ENCODE results near the gene FRMPD4.
"Not testable (repeated sequence)": the region's sequence is repeated elsewhere in the genome, so short reads cannot be mapped to it uniquely, and the experiment has no call there.

The FRMPD4 gene

DNA sequence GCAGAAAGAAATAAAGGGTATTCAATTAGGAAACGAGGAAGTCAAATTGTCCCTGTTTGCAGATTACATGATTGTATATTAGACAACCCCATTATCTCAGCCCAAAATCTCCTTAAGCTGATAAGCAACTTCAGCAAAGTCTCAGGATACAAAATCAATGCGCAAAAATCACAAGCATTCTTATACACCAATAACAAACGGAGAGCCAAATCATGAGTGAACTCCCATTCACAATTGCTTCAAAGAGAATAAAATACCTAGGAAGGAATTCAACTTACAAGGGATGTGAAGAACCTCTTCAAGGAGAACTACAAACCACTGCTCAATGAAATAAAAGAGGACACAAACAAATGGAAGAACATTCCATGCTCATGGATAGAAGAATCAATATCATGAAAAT lies 404.0 kb downstream of the FRMPD4 start:
- DNase-seq (ENCODE audit: low spot score), result not testable (repeated sequence)

DNA sequence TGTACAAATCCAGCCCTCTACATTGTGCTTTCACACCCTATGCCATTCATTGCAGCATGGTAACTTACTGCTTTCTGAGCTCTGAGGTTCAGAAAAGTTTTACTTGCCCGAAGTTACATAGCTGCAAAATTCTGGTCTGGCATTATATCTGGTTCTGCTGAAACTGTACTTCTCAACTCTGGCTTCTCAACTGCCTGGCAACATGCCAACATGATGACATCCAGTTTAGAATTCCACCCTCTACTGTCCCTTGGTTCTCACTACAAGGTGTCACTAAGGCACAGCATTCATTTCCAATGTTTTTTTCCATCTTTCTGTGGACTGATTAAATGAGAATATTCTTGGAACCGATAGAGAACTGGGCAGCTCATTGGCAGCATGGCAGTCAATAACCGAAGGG lies 410.1 kb downstream of the FRMPD4 start:
- no peak for DNase-seq (ENCODE audit: low spot score)

DNA sequence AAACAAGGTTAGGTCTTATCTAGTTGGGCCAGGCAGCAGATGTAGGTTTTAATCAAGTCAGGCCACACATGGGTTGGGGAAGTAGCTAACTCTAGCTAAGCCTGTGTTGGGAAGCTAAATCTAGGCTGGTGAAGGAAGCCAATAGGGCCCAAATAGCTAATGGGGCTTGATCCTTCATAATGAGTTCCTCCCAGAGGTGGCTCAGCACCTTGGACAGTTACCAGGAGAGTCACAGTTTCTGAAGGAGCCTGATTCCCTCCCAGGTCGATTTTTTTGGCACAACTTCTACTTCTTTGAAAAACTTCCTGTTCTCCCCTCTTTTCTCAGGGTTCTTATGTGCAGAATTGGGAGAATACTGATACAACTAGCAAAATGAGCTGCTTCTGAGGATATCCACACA lies 410.5 kb downstream of the FRMPD4 start:
- peak; percentile 1 for DNase-seq (ENCODE audit: low spot score)

DNA sequence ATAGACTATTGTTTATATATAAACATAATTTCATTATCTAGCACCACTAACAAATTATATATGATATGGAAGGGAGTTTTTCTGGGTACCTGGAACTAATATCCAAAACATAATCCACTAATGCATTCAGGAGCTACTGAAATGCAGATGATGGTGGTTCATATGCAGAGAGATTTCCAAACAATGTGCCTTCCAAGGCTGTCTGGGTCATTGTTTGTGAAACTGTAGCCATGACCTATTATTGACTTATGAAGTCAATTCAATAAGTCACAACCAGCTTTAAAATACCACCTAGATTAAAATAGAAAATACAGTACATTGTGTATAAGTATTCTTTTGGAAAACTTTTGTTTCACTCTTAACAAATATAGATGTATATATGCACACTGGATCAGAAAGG lies 415.9 kb downstream of the FRMPD4 start:
- DNase-seq (ENCODE audit: low spot score), result no peak

DNA sequence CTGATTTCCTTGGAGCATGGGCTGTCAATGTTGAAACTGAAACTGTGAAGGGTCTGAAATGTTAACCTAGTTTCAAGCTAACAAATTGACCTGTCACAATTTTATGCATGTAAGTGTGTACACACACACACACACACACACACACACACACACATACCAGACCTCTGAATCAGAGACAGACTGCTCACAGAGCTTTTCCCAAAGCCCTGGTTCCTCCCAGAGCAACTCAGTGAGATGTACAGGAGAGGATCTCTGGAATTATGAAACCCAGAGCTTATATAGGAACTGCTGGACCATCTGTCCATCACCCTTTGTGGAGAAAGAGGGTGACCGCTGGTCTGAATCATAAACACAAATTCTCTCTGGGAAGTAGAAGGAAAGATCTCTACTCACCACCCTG lies 424.8 kb downstream of the FRMPD4 start:
- no peak for DNase-seq (ENCODE audit: low spot score)

DNA sequence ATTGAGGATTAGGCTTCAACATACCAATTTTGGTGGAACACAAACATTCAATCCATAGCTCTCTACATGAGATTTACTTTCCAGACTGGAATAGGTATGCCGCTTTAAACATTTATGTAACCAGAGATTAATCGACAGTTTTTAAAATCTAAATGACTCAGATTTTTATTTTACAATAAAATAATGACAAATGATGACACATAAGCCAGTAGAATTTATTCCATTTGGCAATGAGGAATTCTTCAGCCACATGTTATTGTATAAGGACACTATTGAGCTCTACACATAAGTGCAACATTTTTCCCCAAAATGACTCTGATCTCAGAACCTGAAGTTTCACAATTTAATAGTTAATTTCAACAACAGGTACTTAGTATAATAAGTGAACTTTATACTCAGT lies 425.9 kb downstream of the FRMPD4 start:
- DNase-seq (ENCODE audit: low spot score), result no peak

DNA sequence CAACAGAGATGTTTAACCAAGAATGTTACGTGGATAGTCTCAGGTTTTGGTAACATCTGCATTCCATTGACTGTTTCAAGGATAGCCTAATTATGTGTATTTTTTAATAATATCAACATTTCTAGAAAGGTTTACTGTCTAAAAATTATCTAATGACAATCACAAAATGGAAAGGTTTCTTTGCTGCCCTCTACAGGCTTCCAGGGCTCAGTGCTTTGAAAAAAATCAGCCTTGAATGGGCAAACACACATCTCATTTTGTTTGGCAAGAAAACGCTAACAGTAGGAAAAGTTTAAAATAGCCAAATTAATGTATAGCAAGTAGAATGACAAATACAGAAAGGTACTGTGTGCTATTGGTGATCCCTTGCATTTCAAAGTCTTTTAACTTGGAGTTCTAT lies 429.6 kb downstream of the FRMPD4 start:
- no peak for DNase-seq (ENCODE audit: low spot score)

DNA sequence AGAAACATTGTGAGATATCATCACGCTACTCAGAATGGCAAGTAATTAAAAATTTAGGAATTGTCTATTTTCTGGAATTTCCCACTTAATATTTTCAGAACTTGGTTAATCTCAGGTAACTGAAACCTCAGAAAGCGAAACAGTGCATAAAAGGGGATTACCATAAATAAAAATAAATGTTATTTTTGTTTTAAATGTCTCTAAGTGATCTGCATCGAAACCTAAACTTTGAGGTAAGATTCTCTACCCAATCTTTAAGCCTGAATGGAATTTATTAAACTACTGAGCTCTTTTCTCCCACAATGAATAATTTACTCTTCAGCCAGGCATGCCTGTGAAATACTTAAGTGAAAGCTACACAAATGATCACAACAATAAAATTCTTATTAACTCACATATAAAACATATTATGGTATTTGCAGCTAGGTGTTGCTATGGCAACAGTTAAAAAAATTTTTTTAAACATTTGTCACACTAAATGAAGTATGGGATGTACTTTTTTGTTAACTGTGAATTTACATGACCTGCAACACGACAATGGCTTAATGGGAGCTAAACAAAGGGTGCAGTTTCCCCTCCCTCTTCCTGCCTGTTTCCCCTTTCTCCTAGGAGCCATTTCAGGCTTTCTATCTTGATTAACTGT lies 432.7 kb downstream of the FRMPD4 start:
- DNase-seq (ENCODE audit: low spot score), result no peak

DNA sequence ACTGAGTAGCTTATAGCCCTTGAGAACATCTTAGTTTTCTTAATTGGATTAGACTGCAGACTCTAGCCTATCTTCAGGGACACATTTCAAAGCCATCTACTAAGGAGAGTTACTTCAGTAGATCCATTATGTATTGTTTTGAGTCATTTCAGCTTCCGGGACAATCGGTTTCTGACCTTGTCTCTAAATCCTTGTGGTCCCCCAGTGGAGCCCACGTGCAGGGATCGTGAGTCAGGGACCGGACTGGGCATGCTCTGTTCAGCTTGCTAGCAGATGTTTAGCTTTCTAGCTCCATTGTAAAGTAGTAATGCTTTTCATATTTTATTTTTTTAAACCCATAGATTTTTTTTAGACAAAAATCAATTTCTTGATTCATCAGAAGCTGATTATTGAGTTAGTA lies 441.0 kb downstream of the FRMPD4 start:
- DNase-seq (ENCODE audit: low spot score), result no peak

DNA sequence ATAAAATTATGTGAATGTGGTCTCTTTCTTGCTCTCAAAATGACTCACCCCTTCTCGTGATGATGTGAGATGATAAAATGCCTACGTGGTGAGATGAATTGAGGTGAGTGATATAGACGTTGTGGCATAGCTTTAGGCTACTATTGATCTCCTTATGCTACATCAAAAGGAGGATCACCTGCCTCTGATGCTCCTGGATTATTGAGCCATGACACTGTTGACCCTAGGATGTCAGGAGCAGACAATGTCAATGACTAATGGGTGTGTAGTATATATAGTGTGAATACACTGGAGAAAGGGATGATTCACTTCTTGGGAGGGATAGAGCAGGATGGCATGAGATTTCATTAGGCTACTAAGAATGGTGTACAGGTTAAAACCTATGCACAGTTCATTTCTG lies 442.3 kb downstream of the FRMPD4 start:
- no peak for DNase-seq (ENCODE audit: low spot score)

DNA sequence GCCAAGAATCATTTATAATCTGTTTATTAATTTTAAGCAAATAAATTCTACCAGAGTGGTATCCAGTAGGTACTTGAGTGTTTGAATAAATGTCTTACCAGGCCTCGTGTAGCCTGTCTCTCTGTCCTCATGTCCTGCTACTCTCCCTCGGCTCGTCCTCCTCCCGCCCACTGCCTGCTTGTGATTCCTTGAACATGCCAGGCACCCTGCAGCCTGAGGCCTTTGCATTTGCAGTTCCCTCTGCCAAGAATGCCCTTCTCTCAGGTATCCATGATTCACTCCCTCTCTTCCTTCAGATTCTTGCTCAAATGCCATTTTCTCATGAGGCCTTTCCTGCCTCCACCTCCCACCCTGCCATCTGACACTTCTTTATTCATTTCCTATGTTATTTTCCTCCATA lies 443.3 kb downstream of the FRMPD4 start:
- DNase-seq (ENCODE audit: low spot score), result no peak

DNA sequence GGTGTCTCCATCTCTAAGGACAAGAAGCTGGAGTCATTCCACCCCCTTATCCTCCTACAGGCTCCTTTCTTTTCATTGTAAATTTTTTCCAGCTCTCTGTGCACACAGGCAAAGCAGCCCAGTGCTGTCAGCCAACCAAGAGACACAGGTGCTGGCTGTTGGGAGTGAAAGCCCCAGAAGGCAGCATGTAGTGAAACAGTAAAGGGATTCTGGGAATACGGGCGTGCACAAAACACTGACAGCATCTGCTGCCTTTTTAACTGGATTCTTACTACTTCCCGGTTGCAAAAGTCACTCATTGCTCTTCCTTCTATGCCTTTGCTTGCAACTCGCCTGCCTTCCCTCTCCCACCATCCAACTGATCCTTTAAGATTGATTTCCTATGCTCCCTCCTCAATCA lies 444.4 kb downstream of the FRMPD4 start:
- no peak for DNase-seq (ENCODE audit: low spot score)

DNA sequence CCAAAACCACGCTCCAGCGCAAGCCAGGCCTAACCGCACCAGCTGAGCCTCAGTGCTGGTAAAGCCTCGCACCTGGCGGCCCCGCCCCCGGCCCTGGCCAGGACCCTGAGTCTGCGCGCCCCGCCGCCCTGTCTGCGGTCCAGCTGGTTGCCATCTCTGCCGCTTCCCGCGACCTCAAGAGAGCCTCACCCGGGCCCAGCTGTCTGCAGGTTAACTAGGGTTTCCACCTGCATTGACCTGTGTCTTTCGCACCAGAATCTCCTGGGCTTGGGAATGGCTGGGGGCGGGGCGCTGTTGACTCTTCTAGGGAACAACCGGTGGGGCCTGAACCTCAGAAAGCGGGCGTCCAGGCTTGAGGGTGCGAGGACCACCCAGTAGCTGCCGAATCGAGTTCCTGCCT lies 445.3 kb downstream of the FRMPD4 start:
- DNase-seq (ENCODE audit: low spot score), result no peak

DNA sequence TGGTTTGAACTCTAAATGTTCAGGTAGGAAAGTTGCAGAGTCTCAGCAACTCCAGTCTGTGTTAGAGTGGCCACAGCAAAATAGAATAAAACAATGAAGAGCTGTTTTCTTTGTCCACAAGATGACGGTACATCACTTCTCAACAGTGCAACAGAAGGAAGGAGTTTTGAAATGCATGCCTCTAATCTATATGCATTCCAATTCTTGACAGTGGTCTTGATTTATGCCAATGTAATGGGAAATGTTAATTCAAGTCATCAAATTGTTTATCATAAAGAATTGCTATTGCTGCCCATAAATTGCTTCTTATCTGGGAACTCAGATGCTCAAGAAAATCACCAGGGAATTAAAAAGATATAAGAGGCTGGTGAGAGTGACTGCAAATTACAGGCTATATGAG lies 457.4 kb downstream of the FRMPD4 start:
- no peak for DNase-seq (ENCODE audit: low spot score)

DNA sequence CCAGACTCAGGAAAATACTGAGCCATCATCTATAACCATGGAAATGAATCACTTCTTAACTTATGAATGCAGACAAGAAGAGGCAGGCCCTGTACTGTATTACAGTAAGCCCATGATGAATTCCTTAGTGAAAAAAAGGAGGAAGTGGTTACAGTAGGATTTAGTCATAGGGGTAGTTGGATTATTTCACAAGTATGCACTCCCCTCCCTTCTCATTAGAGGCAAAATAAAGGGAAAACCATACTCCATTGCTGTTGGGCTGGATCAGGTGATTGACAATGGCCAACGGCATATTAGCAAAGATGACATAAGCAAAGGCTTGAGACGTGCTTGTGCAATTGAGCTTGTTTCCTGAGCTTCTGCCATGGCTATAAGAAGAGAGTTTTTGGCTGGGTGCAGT lies 471.8 kb downstream of the FRMPD4 start:
- no peak for DNase-seq (ENCODE audit: low spot score)

DNA sequence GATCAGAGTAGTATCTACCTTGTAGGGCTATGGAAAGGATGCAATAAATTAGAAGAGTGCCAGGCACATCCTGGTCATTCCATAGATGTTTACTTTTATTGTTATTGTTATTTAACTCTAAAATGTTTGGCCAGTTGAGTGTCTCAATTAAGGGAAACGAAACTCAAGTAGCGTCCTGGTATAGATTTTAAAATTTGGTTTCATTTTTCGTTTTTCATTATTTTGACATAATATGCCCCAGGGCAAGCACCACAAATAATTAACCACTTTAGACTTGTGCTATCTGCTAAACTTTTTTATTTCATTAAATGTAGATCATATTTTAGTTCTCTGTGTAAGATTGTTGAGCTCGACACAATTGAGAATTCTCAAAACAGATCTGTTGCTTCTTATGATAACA lies 473.2 kb downstream of the FRMPD4 start:
- DNase-seq (ENCODE audit: low spot score), result no peak

DNA sequence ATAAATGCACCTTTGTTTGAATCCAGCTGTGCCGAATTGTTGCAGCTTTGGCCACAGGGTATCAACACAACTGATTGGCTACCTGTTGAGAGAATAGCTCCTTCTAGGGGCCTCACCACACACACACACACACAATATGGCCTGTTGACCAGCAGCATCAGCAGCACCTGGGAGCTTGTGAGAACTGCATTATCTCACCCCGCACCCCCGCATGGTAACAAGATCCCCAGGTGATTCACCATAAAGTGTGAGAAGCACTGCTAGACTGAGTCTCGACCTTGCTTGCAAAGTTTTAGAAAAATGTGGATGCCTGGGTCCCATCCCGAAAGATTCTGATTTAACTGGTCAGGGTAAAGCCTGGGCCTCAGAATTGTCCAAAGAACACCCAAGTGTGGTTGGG lies 476.0 kb downstream of the FRMPD4 start:
- DNase-seq (ENCODE audit: low spot score), result no peak

DNA sequence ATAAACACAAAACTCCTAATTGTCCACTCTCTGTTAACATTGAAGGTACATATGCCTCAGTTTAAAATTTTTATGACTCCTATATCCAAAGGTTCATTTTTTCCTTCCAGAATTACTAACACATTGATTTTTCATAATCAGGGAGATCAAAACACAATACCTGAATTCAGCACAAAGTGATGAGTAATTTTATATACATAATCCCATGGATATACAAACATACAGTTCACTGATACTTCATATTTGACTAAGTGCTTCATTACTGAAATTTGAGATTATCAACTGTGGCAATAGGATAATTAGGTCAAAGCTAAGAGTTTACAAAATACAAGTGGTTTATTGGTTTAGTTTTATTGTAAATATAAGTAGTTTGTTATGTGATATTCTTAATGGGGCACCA lies 476.8 kb downstream of the FRMPD4 start:
- DNase-seq (ENCODE audit: low spot score), result no peak

DNA sequence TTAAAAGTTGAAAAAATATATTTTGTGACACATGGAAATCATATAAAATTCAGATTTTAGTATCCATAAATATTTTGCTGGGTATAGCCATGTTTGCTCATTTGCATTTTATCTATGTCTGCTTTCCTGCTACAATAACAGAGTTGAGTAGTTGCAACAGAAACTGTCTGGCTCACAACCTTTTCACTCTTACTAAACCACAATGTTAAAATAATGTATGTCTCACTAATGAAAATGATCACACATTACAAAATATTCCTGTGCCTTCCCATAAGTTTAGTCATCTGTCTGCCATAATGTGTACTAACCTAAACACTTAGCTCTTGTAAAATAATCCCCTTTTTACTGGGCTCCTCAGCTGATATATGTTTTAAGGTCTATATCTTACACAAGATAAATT lies 479.0 kb downstream of the FRMPD4 start:
- no peak for DNase-seq (ENCODE audit: low spot score)

DNA sequence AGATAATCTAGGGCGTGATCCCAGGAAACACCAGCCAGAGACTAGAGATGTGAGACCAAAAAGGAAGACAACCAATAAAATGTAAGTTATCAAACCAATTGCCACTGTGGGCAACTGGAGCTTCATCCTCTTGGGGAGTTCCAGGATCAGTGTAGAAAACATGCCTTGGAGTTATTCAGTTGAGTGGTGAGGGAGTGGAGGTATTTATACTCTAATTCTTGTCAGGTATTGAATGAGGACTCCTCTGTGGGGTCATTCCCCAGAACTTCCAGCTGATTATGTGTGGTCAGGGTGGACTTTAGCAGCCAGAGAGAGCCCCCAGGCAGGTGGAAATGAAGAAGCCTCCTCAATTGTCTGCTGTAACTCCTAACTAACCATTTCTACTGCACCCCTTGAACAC lies 509.0 kb downstream of the FRMPD4 start:
- DNase-seq (ENCODE audit: low spot score), result no peak

DNA sequence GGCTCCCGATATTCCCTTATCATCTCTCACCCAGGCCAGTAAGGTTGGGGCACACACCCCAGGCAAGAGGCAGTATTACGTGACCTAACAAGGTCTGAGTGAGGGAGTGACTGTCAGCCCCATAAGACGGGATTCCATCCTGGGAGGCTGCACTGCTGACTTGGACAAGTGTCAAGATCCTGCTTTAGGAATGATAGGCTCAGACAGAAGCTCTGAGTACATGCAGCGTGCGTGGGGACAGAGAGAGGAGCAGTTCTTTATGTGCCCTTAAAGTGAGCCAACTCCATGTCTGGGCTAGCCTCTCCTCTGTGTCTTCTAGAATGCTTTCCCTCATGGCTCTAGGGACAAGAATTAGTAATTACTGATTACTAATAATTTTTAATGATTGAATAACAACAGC lies 510.7 kb downstream of the FRMPD4 start:
- no peak for DNase-seq (ENCODE audit: low spot score)

DNA sequence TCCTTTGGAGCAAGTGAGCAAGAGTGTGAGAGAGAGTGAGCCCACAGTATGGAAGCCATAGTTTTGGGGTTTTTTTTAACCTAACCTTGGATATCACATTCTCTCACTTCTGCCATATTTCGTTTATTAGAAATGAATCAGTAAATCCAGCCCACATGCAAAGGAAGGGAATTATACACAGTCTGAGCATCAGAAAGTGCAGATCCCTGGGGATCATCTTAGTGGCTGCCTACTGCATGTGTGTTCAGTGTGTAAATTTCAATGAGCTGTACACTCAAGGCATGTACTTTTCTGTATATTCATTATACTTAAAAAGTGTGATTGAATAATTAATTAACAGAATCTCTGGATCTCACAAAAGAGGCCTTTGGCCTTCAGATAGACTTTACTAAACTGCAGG lies 519.2 kb downstream of the FRMPD4 start:
- no peak for DNase-seq (ENCODE audit: low spot score)

DNA sequence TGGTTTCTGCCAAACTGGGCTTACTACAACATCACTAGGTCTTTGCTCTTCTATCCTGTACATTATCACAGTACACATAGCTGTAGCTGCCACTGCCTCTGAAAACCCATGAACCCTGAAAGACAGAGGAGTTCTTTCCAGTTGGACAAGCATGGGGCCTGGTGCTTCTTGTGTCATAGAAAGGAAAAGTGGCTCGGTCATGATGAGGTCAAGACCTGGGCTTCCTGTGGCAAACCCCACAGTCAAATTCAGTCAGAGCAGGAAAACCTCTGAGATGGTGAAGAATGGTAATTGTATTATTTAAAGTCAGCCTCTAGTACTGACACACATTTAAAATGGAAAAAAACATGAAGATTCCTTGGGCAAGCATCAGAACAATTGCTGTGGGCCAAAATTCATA lies 519.6 kb downstream of the FRMPD4 start:
- DNase-seq (ENCODE audit: low spot score), result no peak

DNA sequence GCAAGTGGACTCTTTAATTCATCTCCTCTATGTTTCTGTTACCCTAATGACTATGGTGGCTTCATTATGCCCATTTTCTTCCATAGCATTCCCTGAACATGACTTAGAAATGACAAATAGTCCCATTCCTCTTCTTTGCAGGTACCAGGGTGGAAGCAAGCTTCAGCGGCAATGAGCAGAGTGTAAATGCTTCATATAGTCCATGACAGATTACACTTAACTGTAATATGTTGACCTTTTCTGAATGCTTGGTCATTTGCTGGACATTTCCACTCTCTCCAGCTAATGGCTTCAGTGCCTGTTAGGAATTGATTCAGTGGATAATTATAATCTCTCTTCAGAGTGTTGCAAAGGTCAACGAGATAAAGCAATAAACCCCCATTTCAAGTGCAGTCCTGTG lies 523.2 kb downstream of the FRMPD4 start:
- no peak for DNase-seq (ENCODE audit: low spot score)

Data from LoVo (cell line).